Endothelial cell of umbilical vein (primary cell): ENCODE measurements around the gene TMEM51. TPM values are rescaled to one million over a fixed set of nuclear protein-coding genes. Genes with fewer than 3 reads are reported as not detected.

ENCODE experiments used
- BruUV-seq: library from RNA; stranded (reverse); fragments of 400-500 nt; replicated peaks from 2 replicates; lab custom pipeline; 2021; lab: Mats Ljungman, UMichigan
- CTCF ChIA-PET: fragments of 300-600, 350-600 bp; sonication (Branson Sonifier 250); formaldehyde crosslinking; loops from one replicate; lab custom pipeline; 2021; ENCODE audit warnings: antibody characterized with exemption, inconsistent platforms; lab: Charles Lee
- POLR2A ChIA-PET: fragments of 300-600, 350-600 bp; sonication (Branson Sonifier 250); formaldehyde crosslinking; loops from one replicate; lab custom pipeline; 2021; ENCODE audit warnings: antibody characterized with exemption, inconsistent platforms; lab: Charles Lee
- DNase-seq: peaks from one replicate; pipeline ENCODE4 v3.0.0-alpha.2; 2011; ENCODE audit warnings: low read depth, low spot score
- FAIRE-seq: peaks from 2 replicates; lab custom pipeline; 2011; peaks lifted over from hg19 to GRCh38; lab: Jason Lieb, UNC
- H2AFZ ChIP-seq: 2 replicates; pipeline ENCODE4 v1.6.0; 2012; ENCODE audit warnings: low read depth, low read length, control low read depth, inconsistent platforms
- H3K27ac ChIP-seq: 2 replicates; pipeline ENCODE4 v1.5.1; 2011; ENCODE audit warnings: low read depth, mild to moderate bottlenecking, control low read depth, low read length, moderate library complexity; ENCODE audit not compliant: insufficient read depth
- H3K27me3 ChIP-seq, 2 experiments: 2 replicates each; pipeline versions ENCODE4 v1.6.0 to v1.6.1; 2011; ENCODE audit warnings: low read length in 2 of 2, mixed read lengths in 1 of 2; ENCODE audit not compliant: control insufficient read depth in 2 of 2, insufficient read depth in 2 of 2
- H3K36me3 ChIP-seq, 2 experiments: 2 replicates in 1 of 2; 3 replicates in 1 of 2; pipeline ENCODE4 v1.5.1; 2011; ENCODE audit warnings: low read length in 2 of 2, mild to moderate bottlenecking in 1 of 2, moderate library complexity in 1 of 2; ENCODE audit not compliant: control insufficient read depth in 2 of 2, insufficient read depth in 2 of 2; ENCODE audit errors: extremely low read depth in 1 of 2
- H3K4me1 ChIP-seq: 3 replicates; pipeline ENCODE4 v1.5.1; 2011; ENCODE audit warnings: mild to moderate bottlenecking, low read length; ENCODE audit not compliant: control insufficient read depth, insufficient read depth; ENCODE audit errors: extremely low read depth
- H3K4me2 ChIP-seq: 2 replicates; pipeline ENCODE4 v1.6.1; 2011; ENCODE audit warnings: low read length, control low read depth, mixed read lengths; ENCODE audit not compliant: insufficient read depth
- H3K4me3 ChIP-seq, 3 experiments: fragments of 200-600 bp in 1 of 3; sonication (generic), shearing (Covaris generic) in 1 of 3; replicated peaks in 1 of 3; 2 replicates each; pipeline ENCODE4 v1.5.1; 2011 to 2016; ENCODE audit warnings: control low read depth in 3 of 3, low read length in 3 of 3, mild to moderate bottlenecking in 2 of 3, inconsistent platforms in 1 of 3, low read depth in 1 of 3, moderate library complexity in 1 of 3; ENCODE audit not compliant: insufficient read depth in 1 of 3
- H3K79me2 ChIP-seq: 2 replicates; pipeline ENCODE4 v1.6.0; 2012; ENCODE audit warnings: low read length, inconsistent platforms; ENCODE audit not compliant: control insufficient read depth, insufficient read depth
- H3K9ac ChIP-seq: replicated peaks from 2 replicates; pipeline ENCODE3; 2011; ENCODE audit warnings: low read length, control low read depth; ENCODE audit not compliant: insufficient read depth; ENCODE audit errors: extremely low read depth
- H3K9me1 ChIP-seq: replicated peaks from 3 replicates; pipeline ENCODE4 v1.6.0; 2011; ENCODE audit warnings: mild to moderate bottlenecking, low read length; ENCODE audit not compliant: control insufficient read depth, insufficient read depth; ENCODE audit errors: extremely low read depth
- H3K9me3 ChIP-seq: replicated peaks from 2 replicates; pipeline ENCODE4 v1.5.1; 2012; ENCODE audit warnings: low read length, inconsistent platforms; ENCODE audit not compliant: control insufficient read depth, insufficient read depth
- H4K20me1 ChIP-seq: replicated peaks from 2 replicates; pipeline ENCODE3; 2011; ENCODE audit warnings: mild to moderate bottlenecking, low read length; ENCODE audit not compliant: control insufficient read depth, insufficient read depth; ENCODE audit errors: extremely low read depth
- CTCF ChIP-seq, 2 donors: IDR thresholded peaks; 1 replicate in 1 of 2; 2 replicates in 1 of 2; pipeline ENCODE4 v1.5.1; 2011; ENCODE audit warnings: low read length in 2 of 2, mild to moderate bottlenecking in 2 of 2, moderate library complexity in 2 of 2, control low read depth in 1 of 2, inconsistent platforms in 1 of 2, low read depth in 1 of 2; ENCODE audit not compliant: insufficient read depth in 1 of 2; ENCODE audit errors: extremely low read depth in 1 of 2
- EZH2 ChIP-seq: IDR thresholded peaks from 2 replicates; pipeline ENCODE4 v1.6.1; 2012; ENCODE audit warnings: borderline replicate concordance, low read depth, mild to moderate bottlenecking, moderate library complexity, low read length, inconsistent platforms; ENCODE audit not compliant: severe bottlenecking
- FOS ChIP-seq: IDR thresholded peaks from 2 replicates; pipeline ENCODE4 v1.6.1; 2011; ENCODE audit warnings: mild to moderate bottlenecking, low read length, moderate library complexity, borderline replicate concordance; ENCODE audit not compliant: insufficient read depth
- GATA2 ChIP-seq: IDR thresholded peaks from 2 replicates; pipeline ENCODE4 v1.7.0; 2011; ENCODE audit warnings: low read depth, mild to moderate bottlenecking, moderate library complexity, mixed read lengths, low read length; ENCODE audit not compliant: insufficient read length, insufficient read depth
- JUN ChIP-seq: IDR thresholded peaks from 2 replicates; pipeline ENCODE4 v1.6.1; 2011; ENCODE audit warnings: borderline replicate concordance, low read depth; ENCODE audit not compliant: insufficient read length, insufficient read depth
- MAX ChIP-seq: IDR thresholded peaks from 2 replicates; pipeline ENCODE4 v1.6.1; 2011; ENCODE audit not compliant: insufficient read depth, insufficient read length
- MYC ChIP-seq: IDR thresholded peaks from one replicate; pipeline ENCODE4 v1.6.1; 2011; ENCODE audit warnings: mild to moderate bottlenecking, low read depth, low read length
- POLR2A ChIP-seq: IDR thresholded peaks from 2 replicates; pipeline ENCODE4 v1.6.1; 2012; ENCODE audit warnings: low read depth, mild to moderate bottlenecking, control low read depth, low read length
- POLR2AphosphoS5 ChIP-seq: IDR thresholded peaks from 2 replicates; pipeline ENCODE4 v1.6.1; 2012; ENCODE audit warnings: low read depth, mild to moderate bottlenecking, control low read depth, low read length, moderate library complexity; ENCODE audit not compliant: insufficient read depth
- dilution Hi-C: fragments of 300-500 bp; cut with MboI; formaldehyde crosslinking; loops from one replicate; pipeline ENCODE4 v1.15.0; 2019; ENCODE audit warnings: low sequenced_read_pairs; ENCODE audit not compliant: extremely low pct_ligation_motif_present
- intact Hi-C: fragments of 100-400 bp; cut with micrococcal nuclease; formaldehyde crosslinking; loops from one replicate; pipeline ENCODE4 v1.10.0; 2022
- polyA plus RNA-seq, 4 experiments: library from polyadenylated mRNA; depleted of rRNA in 3 of 4; stranded (reverse) in 3 of 4; unstranded in 1 of 4; fragments of >200 nt; gene quantifications; 2 replicates each; pipeline versions ENCODE4 v1.2.1 to v1.2.3, GENCODE V29; 2011 to 2012; ENCODE audit warnings: missing spikeins in 1 of 4
- total RNA-seq: library from RNA; stranded (reverse); gene quantifications from 2 replicates; pipeline ENCODE4 v1.2.3, GENCODE V29; 2021

The TMEM51 gene
- total and polyA plus RNA-seq, 2 donors (not counting 3 experiments of a cell fraction or from before 2014, with no cell fraction given), result 13.7 to 13.9 TPM

- TF ChIP-seq MYC, result no peak
- no peak for TF ChIP-seq MAX
- TF ChIP-seq CTCF (IDR thresholded peaks at IDR 0.05; ENCODE audit: extremely low read depth in 1 of 2, insufficient read depth in 1 of 2, low read depth in 1 of 2, low read length in 2 of 2), result no peak
- TF ChIP-seq FOS, result no peak
- TF ChIP-seq EZH2, result no peak
- no peak for TF ChIP-seq POLR2AphosphoS5
- no peak for TF ChIP-seq GATA2
- no peak for TF ChIP-seq JUN
- no peak for TF ChIP-seq POLR2A
- Histone ChIP-seq H3K4me1 (peaks cover 16% of the 10 kb centered on the region), H3K4me2 (no peak overlapping the region), H4K20me1 (no peaks in the 10 kb centered on the region), H3K9me3 (no peaks in the 10 kb centered on the region), H3K27me3 (peaks cover 9 to 12% of the 10 kb centered on the region in 2 experiments), H3K79me2 (peaks cover 11% of the 10 kb centered on the region), H3K27ac (no peak overlapping the region), H3K36me3 (no peaks in the 10 kb centered on the region), H3K4me3 (no peak overlapping the region), H2AFZ (no peak overlapping the region), H3K9me1 (no peaks in the 10 kb centered on the region), H3K9ac (no peak overlapping the region)
- ChIA-PET POLR2A (no interaction called here), CTCF (interaction anchor here (0.9 to 7.8 kb wide), 24 partner anchors 8 to 280 kb away, joined by 3 to 211 read pairs (median 6); partner anchors contain the start of gene FHAD1)
- DNase-seq (no peak), FAIRE-seq (peak; percentile 46)
- intact Hi-C loops, result loop anchor here (1.0 to 5.0 kb wide), 8 partner anchors 48 to 279 kb away; partner anchors contain the start of gene FHAD1
- dilution Hi-C loops, result no loop called here
- BruUV-seq, result no TSS peak
These were observed 1.7 kb upstream of the TMEM51 start for GRCh38 chr1:15151871-15152270.
